IPS-18c (cell line): Measurements from ENCODE around the gene PGA5.

Experiments
- H3K4me3 ChIP-seq: 2 replicates; pipeline ENCODE4 v1.7.0; 2013; ENCODE audit warnings: low read depth, mild to moderate bottlenecking, low read length, moderate library complexity; ENCODE audit not compliant: insufficient read depth
- H3K9me3 ChIP-seq: one replicate; pipeline ENCODE4 v1.6.1; 2013; ENCODE audit warnings: mild to moderate bottlenecking, low read length, moderate library complexity; ENCODE audit not compliant: control insufficient read depth, insufficient read depth

Gene PGA5

DNA sequence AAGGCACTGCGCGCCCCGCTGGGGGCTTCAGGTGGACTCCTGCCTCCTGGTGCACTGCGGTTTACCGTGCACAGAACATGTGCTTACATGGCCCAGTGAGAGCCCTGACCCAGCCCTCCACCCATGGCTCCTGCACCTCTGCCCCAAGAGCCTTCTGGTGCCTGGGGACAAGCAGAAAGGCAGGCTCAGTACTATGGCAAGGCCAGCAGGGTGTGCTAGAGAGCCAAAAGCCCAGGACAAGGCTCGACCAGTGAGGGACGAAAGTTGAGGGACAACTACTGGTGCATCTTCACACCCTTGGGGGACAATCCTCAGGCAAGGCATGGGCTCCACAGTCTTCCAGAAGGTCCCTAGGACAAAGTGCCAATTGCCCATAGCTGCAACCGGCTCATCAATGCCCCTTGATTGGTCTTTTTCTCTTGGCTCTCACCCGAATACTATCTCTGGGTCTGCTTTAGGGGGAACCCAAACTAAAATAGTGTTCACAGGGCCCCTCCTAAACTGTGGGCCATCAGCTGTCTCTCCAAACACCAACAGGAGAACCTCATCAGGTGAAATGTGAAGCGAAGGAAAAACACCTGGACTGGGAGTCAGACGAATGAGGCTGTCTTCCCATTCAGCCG is 13.5 kb downstream of the PGA5 start:
- H3K4me3 ChIP-seq = no peak overlapping the region

GRCh38 chr11:61256710-61257482 is 15.9 kb downstream of the PGA5 start:
- no peaks in the 10 kb centered on the region for H3K9me3 ChIP-seq

More for the DNA sequence above, 13.5 kb downstream of the PGA5 start:
- H3K9me3 ChIP-seq = no peaks in the 10 kb centered on the region

DNA sequence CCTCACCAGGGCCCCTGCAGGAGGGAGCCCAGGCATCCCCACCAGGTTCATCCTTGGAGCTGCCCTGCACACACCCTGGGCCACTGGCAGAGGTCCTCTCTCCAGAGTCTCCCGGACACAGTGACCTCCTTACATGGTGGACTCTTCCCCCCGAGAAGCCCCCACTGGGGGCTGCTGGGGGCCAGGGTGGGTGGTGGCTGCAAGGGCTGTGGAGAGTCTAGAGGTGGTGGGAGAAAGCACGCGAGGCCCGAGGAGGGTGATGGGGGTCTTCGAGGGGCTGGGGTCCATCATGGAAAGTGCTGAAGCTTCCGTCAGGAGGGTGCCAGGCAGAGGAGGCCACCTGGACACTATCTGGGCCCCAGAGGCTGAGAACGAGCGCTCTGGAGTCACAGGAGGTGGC is 17.6 kb downstream of the PGA5 start:
- Histone ChIP-seq H3K9me3 (no peaks in the 10 kb centered on the region), H3K4me3 (no peak overlapping the region)

More at GRCh38 chr11:61256710-61257482, 15.9 kb downstream of the PGA5 start:
- no peak overlapping the region for H3K4me3 ChIP-seq

- Histone ChIP-seq H3K9me3 (no peaks in the 10 kb centered on the region), H3K4me3 (no peak overlapping the region)
Observed at GRCh38 chr11:61259363-61259762, 18.4 kb downstream of the PGA5 start.

DNA sequence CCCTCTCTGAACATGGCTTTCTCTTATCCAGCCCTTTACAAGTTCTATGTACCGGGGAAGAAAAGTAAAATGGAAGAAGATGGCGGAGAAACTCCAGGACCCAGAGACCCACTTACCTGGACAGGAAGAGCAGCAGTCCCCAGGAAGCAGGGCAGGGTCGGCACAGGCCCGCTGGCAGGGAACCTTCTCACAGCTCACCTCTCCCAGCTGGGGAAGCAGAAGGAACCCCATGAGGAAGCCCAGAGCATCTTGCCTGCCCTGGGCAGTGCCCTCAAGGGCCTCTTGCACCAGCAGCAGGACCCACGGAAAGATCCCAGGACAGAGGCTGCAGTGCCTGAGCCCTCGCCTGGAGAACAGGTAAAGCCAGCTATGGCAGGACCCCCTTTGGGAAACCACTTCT is 23.4 kb downstream of the PGA5 start:
- no peaks in the 10 kb centered on the region for H3K9me3 ChIP-seq
- H3K4me3 ChIP-seq = no peak overlapping the region

GRCh38 chr11:61264795-61265194 is 23.8 kb downstream of the PGA5 start:
- no peak overlapping the region for H3K4me3 ChIP-seq
- no peaks in the 10 kb centered on the region for H3K9me3 ChIP-seq

GRCh38 chr11:61265357-61265756 is 24.4 kb downstream of the PGA5 start:
- peaks cover 2% of the 10 kb centered on the region for H3K9me3 ChIP-seq
- H3K4me3 ChIP-seq = no peak overlapping the region

- Histone ChIP-seq H3K9me3 (peaks cover 2% of the 10 kb centered on the region), H3K4me3 (no peak overlapping the region)
Observed at GRCh38 chr11:61266602-61267001, 25.6 kb downstream of the PGA5 start.

DNA sequence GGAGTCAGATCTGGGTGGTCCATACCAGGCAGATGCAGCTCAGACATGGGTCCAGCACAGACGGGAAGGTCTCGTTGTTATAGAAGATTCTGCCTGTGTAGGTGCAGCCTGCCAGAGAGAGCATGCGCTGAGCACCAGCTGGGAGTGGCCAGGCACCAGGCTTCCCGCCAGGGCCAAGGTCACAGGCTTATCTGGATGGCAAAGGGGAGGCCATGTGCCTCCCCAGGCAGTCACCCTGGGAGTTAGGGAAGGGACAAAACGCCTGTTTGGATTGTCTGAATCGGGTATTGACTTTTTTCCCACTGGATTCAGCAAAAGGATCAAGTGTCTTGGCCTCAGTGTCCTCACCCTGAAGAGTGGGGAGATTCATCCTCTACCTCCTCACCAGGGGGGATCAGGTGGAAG is 26.5 kb downstream of the PGA5 start:
- H3K9me3 ChIP-seq = peaks cover 2% of the 10 kb centered on the region
- H3K4me3 ChIP-seq = no peak overlapping the region

GRCh38 chr11:61268588-61269250 is 27.7 kb downstream of the PGA5 start:
- peaks cover 2% of the 10 kb centered on the region for H3K9me3 ChIP-seq
- no peak overlapping the region for H3K4me3 ChIP-seq

DNA sequence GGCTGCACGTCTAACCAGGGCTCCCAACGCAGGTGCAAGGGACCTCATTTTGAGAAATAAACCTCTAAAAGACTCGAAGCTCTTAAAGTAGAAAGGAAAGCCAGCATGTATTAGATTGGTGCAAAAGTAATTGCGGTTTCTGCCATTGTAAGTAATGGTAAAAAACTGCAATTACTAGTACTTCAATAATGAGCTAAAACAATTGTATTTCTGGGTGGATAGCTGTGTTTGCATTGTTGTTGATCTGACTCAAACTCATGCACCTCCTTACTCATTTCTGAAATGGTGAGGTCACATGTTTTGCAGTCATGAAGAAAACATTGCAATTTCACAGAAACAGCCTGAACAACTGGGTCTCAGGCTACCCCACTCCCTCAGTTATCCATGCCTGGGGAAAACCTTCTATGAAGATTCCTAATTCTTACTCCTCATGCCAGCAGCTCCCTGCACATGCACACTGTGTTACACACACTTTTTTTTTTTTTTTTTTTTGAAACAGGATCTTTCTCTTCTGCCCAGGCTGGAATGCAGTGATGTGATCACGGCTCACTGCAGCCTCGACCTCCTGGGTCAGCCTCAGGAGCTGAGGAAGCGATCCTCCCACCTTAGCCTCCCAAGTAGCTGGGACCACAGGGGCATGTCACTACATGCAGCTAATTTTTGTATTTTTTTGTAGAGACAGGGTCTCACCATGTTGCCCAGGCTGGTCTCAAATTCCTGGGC is 29.5 kb downstream of the PGA5 start:
- no peak overlapping the region for H3K4me3 ChIP-seq
- H3K9me3 ChIP-seq = peaks cover 2% of the 10 kb centered on the region

DNA sequence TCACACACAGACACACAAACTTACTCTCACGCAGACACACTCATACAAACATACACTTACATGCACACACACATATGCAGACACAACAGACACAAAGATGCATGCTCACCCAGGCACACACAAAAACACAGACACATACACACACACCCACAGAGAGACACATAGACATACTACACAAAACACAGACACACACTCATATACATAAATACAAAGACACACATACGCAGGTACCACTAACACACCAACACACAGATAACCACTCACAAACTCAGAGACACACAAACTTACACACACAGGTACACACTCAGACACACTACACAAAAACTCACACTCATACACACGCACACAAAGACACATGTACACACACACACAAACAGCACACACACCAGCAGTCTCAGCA is 31.8 kb downstream of the PGA5 start:
- peaks cover 2% of the 10 kb centered on the region for H3K9me3 ChIP-seq
- H3K4me3 ChIP-seq = no peak overlapping the region

DNA sequence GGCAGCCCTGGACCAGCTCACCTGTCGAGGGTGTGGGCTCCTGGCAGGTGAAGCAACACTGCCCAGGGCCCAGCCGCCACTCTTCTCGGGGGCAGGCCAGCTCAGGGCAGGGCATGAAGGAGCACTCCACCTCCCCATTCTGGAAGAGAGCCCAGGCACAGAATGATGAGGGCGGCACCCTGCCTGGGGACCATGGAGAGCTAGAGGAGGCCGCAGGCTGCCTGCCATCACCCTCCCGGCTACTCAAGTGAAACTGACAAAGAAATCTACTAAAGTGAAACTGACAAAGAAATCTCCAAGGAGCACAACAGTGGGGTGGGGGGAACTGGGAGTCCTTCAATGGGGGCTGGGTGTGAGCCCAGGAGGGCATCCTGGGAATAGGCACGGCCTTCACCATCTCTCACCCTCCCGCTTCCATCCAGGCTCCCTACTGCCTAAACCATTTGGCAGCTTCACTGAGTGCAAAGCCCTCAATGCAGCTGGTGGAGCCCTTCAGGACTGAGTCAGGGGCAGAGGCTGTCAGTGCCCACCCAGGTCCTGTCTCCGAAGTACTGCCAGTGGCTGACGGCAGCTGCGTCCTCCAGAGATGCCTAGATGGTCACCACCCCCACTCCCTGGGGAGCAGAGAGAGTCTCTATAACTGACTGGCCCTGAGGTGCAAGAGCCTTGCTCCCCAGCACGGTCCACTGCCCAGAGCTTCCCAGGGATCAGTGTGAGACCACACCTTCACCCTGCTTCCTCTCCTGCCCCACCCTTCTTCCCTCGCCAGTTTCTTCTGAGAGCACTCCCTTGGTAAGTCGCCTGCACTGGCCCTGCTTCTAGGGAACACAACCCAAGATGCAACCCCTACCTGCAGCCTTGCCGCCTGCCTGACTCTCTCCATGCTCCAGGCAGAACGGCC is 32.5 kb downstream of the PGA5 start:
- H3K4me3 ChIP-seq = no peak overlapping the region

DNA sequence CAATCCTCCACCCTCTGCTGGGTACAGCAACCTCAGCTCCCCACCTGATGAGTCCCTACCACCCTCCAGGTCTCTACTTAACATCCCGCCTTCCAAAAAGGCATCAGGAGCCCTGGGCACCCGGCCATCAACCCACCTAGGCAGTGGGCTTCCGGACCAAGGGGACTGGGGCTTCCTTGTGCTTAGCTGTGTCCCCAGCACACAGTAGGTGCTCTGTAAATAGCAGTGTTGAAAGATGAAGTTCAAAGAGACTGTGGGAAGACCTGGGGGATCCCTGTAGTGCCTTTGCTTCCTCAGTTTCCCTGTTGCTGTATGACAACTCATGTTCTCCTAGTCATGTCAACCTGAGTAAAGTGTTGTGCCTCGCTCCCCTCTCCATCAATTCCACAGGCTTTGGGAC is 33.1 kb downstream of the PGA5 start:
- H3K4me3 ChIP-seq = no peak overlapping the region

More for the DNA sequence above, 32.5 kb downstream of the PGA5 start:
- H3K9me3 ChIP-seq = peaks cover 2% of the 10 kb centered on the region

DNA sequence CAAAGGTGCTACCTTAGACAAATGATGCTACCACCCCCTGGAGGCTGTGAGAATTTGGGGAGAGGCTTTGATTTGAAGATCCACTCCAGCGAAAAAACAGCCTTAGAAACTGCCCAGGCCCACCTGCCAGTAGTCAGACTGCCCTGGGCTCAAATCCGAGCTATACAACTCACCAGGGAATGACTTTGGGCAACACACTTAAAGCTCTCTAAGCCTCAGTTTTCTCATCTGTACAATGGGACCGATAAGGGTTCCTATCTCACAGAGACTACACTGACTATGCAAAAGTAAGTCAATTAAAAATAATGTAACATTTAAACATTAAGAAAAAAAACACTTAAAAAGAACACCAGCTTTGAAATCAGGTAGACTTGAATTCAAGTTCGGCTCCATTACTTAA is 34.2 kb downstream of the PGA5 start:
- Histone ChIP-seq H3K4me3 (no peak overlapping the region), H3K9me3 (peaks cover under 1% of the 10 kb centered on the region)

More for the DNA sequence above, 33.1 kb downstream of the PGA5 start:
- peaks cover 2% of the 10 kb centered on the region for H3K9me3 ChIP-seq

DNA sequence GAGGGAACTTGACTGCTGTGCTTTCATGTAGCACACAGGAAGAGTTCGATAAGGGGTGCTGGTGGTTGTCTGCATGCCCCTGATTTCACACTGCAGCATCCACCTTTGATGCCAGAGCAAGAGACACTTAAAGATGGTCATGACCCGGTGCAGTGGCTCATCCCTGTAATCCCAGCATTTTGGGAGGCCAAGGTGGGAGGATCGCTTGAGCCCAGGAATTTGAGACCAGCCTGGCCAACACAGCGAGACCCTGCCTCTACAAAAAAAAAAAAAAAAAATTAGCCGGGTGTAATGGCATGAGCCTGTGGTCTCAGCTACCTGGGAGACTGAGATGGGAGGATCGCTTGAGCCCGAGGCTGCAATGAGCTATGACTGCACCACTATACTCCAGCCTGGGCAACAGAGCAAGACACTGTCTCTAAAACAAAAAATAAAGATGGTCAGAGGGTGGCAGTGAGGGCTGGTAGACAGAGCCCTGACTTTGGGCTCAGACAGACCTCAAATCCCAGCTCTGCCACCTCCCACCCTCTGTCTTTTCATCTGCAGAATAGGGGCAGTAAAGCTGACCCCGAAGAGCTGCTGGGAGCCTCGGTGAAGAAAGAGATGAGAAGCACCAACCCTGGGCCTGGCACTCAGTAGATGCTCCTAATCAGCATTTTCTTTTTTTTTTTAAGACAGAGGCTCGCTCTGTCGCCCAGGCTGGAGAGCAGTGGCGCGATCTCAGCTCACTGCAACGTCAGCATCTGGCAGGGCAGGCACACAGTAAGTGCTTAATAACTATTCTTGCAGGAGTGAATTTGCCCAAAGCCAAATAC is 36.4 kb downstream of the PGA5 start:
- no peaks in the 10 kb centered on the region for H3K9me3 ChIP-seq
- H3K4me3 ChIP-seq = no peak overlapping the region
